OCI-LY1 (cell line): Measurements from ENCODE around the gene ETV6.

Experiments used
- EZH2 ChIP-seq: fragments of 200-600 bp; sonication (generic), shearing (Covaris generic); IDR thresholded peaks from 2 replicates; pipeline ENCODE4 v1.8.0; 2017; ENCODE audit warnings: borderline replicate concordance, mixed run types, mild to moderate bottlenecking, antibody characterized with exemption, low read length, moderate library complexity, mixed read lengths
- TF ChIP-seq, protein P1 (sequence below): fragments of 200-600 bp; sonication (generic), shearing (Covaris generic); IDR thresholded peaks from 2 replicates; pipeline ENCODE4 v1.5.1; 2017; ENCODE audit warnings: mild to moderate bottlenecking, antibody characterized with exemption, low read length, moderate library complexity, mixed read lengths

DNA sequence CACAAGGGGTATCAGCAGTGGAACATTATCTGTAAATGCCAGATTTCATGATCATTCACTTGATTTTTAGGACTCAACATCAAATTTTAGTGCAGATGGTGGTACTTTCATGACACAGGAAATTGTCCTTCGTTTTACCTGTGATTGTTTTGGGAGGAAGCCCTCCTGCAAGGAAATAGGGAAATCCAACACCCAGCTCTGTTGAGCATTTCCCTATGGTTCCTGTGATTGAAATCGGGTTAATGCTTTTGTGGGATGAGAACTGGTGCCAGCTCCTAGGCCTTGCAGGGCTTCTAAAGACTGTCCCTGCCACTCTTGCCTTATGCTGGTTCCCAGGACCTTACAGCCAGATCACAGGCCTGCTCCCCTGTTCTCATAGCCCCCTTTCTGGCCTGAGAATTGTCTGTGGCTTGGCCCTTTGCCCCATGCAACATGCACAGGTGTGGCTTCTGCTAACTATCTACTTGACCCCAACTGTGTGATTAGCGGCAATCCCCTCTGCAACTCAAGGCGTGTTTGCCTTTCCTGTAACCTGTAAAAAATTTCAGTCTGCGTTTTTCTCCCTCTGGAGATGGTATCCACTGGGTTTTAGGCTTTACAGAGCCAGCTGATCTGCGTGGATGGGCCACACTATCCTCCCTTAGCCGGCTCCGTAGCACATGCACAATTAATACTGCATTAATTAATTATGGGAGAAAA lies 112.5 kb downstream of the ETV6 start:
- TF ChIP-seq, protein P1, sequence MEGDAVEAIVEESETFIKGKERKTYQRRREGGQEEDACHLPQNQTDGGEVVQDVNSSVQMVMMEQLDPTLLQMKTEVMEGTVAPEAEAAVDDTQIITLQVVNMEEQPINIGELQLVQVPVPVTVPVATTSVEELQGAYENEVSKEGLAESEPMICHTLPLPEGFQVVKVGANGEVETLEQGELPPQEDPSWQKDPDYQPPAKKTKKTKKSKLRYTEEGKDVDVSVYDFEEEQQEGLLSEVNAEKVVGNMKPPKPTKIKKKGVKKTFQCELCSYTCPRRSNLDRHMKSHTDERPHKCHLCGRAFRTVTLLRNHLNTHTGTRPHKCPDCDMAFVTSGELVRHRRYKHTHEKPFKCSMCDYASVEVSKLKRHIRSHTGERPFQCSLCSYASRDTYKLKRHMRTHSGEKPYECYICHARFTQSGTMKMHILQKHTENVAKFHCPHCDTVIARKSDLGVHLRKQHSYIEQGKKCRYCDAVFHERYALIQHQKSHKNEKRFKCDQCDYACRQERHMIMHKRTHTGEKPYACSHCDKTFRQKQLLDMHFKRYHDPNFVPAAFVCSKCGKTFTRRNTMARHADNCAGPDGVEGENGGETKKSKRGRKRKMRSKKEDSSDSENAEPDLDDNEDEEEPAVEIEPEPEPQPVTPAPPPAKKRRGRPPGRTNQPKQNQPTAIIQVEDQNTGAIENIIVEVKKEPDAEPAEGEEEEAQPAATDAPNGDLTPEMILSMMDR, result no peak
- no peak for TF ChIP-seq EZH2
